ENCODE measurements around the gene ESPN. TPM values are rescaled to one million over a fixed set of nuclear protein-coding genes. Genes with fewer than 3 reads are reported as not detected.

Gene ESPN
- total RNA-seq, 2 experiments from 2014 or later: not detected

DNA sequence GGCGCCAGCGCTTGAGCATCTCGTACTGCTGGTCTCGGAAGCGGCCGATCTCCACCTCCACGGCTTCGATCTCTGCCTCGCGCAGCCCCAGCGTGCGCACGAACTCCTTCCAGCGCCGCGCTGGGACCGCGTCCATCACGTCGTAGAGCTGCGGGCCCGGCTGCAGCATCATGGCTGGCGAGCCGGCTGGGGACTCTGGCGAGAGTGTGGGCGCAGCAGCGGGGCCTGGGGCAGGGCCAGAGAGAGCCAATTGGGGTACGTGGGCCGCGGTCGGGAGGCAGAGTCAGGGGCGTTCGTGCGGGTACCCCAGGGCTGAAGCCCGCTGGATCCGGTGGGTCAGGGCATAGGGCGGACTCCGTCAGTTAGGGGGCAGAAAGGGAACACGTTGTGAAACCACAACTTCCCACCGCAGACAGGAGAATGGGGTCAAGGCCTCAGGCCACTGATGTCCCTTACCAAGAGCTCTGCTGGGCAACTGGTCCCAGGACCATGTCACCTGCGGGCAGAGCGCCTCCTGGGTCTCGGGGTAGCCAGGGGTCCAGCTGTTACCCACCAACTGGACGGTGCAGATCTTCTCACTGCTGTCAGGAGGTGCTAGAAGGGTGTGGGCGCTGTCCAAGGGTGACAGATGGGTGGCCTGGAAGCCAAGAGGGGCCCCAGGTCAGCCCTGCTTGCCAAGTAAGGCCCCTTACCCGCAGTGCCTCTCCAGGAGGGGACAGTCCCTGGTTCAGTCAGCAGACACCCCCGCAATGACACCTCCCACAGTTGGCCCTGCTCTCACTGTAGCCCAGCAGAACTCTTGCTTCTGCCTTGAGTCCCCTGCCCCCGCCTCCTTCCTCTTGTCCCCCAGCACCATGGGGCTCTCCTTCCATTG lies 37.2 kb downstream of the ESPN start:
- Histone ChIP-seq H3K4me1 (ENCODE audit: insufficient read depth, low read length, poor library complexity, severe bottlenecking) (no peaks in the 10 kb centered on the region), H4K20me1 (ENCODE audit: insufficient read depth, low read length) (no peaks in the 10 kb centered on the region), H3K4me3 (ENCODE audit: low read depth, low read length, poor library complexity, severe bottlenecking) (no peak overlapping the region), H3K4me2 (ENCODE audit: low read length) (no peak overlapping the region), H3K27ac (ENCODE audit: low read depth, low read length, poor library complexity, severe bottlenecking) (no peak overlapping the region), H2AFZ (ENCODE audit: low read length) (no peak overlapping the region), H3K9me2 (ENCODE audit: insufficient read depth, low read length) (no peaks in the 10 kb centered on the region), H3K79me2 (ENCODE audit: insufficient read depth, low read depth, low read length) (no peaks in the 10 kb centered on the region), H3K9me3 (ENCODE audit: low read length) (no peaks in the 10 kb centered on the region), H3K36me3 (ENCODE audit: insufficient read depth, low read length) (no peaks in the 10 kb centered on the region)
- DNase-seq (ENCODE audit: low spot score): no peak
- CTCF ChIA-PET (ENCODE audit: unreplicated experiment): no interaction called here
- no TSS peak for BruUV-seq (replicated peaks)
- POLR2A ChIA-PET: no interaction called here
- intact Hi-C loops (cut with micrococcal nuclease; ENCODE audit: unreplicated experiment): no loop called here
- no peak for TF ChIP-seq EZH2phosphoT487 (IDR thresholded peaks at IDR 0.05; ENCODE audit: borderline replicate concordance, low read depth, low read length)
- TF ChIP-seq, protein P1, sequence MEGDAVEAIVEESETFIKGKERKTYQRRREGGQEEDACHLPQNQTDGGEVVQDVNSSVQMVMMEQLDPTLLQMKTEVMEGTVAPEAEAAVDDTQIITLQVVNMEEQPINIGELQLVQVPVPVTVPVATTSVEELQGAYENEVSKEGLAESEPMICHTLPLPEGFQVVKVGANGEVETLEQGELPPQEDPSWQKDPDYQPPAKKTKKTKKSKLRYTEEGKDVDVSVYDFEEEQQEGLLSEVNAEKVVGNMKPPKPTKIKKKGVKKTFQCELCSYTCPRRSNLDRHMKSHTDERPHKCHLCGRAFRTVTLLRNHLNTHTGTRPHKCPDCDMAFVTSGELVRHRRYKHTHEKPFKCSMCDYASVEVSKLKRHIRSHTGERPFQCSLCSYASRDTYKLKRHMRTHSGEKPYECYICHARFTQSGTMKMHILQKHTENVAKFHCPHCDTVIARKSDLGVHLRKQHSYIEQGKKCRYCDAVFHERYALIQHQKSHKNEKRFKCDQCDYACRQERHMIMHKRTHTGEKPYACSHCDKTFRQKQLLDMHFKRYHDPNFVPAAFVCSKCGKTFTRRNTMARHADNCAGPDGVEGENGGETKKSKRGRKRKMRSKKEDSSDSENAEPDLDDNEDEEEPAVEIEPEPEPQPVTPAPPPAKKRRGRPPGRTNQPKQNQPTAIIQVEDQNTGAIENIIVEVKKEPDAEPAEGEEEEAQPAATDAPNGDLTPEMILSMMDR (conservative IDR thresholded peaks at IDR 0.05; ENCODE audit: low read length): no peak

DNA sequence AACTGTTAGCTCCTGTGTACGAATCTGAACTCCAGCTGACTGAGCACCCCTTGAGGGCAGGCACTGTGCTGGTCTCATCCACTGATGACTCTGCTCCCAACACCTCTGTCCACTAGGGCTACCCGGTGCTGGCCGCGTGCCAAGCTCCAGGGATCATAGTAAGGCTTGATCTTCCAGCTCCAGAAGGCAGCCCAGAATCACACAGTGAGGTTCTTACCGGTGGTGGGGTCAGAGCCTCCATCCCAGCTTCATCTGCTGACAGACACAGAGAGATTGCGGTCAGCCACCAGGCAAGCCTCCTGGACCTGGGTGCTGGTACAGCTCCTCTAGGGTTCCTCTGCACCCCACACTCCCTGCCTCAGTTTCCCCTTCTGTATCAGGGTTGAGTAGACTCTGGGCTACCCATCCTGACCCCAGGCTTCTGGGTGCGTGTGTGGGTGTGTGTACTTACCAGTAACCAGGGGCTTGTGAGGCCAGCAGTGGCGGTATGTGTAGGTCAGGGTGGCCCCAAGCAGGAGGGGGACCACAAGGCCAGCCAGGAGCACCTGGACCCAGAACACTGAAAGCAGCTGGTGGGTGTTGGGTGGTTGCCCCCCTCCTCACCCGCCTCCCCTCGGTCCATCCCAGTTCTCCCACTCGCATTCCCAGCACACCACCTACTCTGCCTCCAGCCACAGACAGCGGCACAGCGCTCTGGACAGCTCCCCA lies 38.0 kb downstream of the ESPN start:
- H3K4me1 ChIP-seq (ENCODE audit: insufficient read depth, low read length, poor library complexity, severe bottlenecking): no peaks in the 10 kb centered on the region
- ChIA-PET POLR2A (no interaction called here), CTCF (ENCODE audit: unreplicated experiment) (no interaction called here)
- TF ChIP-seq EZH2phosphoT487 (IDR thresholded peaks at IDR 0.05; ENCODE audit: borderline replicate concordance, low read depth, low read length): no peak
- TF ChIP-seq, protein P1 (conservative IDR thresholded peaks at IDR 0.05; ENCODE audit: low read length): no peak
- H3K36me3 ChIP-seq (ENCODE audit: insufficient read depth, low read length): no peaks in the 10 kb centered on the region
- no peaks in the 10 kb centered on the region for H3K9me3 ChIP-seq (ENCODE audit: low read length)
- DNase-seq (ENCODE audit: low spot score): no peak
- H3K4me3 ChIP-seq (ENCODE audit: low read depth, low read length, poor library complexity, severe bottlenecking): no peak overlapping the region
- no peak overlapping the region for H3K27ac ChIP-seq (ENCODE audit: low read depth, low read length, poor library complexity, severe bottlenecking)
- no peaks in the 10 kb centered on the region for H4K20me1 ChIP-seq (ENCODE audit: insufficient read depth, low read length)
- H3K4me2 ChIP-seq (ENCODE audit: low read length): no peak overlapping the region
- BruUV-seq (replicated peaks): no TSS peak
- H3K9me2 ChIP-seq (ENCODE audit: insufficient read depth, low read length): no peaks in the 10 kb centered on the region
- intact Hi-C loops (cut with micrococcal nuclease; ENCODE audit: unreplicated experiment): no loop called here
- no peak overlapping the region for H2AFZ ChIP-seq (ENCODE audit: low read length)
- H3K79me2 ChIP-seq (ENCODE audit: insufficient read depth, low read depth, low read length): no peaks in the 10 kb centered on the region

DNA sequence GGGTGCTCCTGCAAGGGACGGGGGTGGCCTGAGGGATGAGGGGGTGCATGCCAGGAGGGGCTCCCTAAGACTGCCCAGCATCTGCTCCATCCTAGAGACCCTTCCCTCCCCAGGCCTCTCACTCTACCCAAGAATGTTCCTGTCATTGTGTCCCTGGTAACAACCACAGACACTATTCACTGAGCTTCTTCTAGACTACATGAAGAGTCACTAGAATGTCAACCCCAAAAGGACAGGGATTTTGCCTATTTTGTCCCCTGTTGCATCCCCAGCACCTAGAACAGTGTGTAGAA lies 38.5 kb downstream of the ESPN start:
- ChIA-PET POLR2A (no interaction called here), CTCF (ENCODE audit: unreplicated experiment) (no interaction called here)
- intact Hi-C loops (cut with micrococcal nuclease; ENCODE audit: unreplicated experiment): no loop called here
- no peak for DNase-seq (ENCODE audit: low spot score)
- Histone ChIP-seq H3K79me2 (ENCODE audit: insufficient read depth, low read depth, low read length) (no peaks in the 10 kb centered on the region), H3K27ac (ENCODE audit: low read depth, low read length, poor library complexity, severe bottlenecking) (no peak overlapping the region), H2AFZ (ENCODE audit: low read length) (no peak overlapping the region), H3K4me2 (ENCODE audit: low read length) (no peak overlapping the region), H3K9me2 (ENCODE audit: insufficient read depth, low read length) (no peaks in the 10 kb centered on the region), H3K36me3 (ENCODE audit: insufficient read depth, low read length) (no peaks in the 10 kb centered on the region), H4K20me1 (ENCODE audit: insufficient read depth, low read length) (no peaks in the 10 kb centered on the region), H3K9me3 (ENCODE audit: low read length) (no peaks in the 10 kb centered on the region), H3K4me3 (ENCODE audit: low read depth, low read length, poor library complexity, severe bottlenecking) (no peak overlapping the region), H3K4me1 (ENCODE audit: insufficient read depth, low read length, poor library complexity, severe bottlenecking) (no peaks in the 10 kb centered on the region)
- TF ChIP-seq, protein P1 (conservative IDR thresholded peaks at IDR 0.05; ENCODE audit: low read length): no peak
- TF ChIP-seq EZH2phosphoT487 (IDR thresholded peaks at IDR 0.05; ENCODE audit: borderline replicate concordance, low read depth, low read length): no peak
- no TSS peak for BruUV-seq (replicated peaks)

Data from OCI-LY7 (cell line).